Measurements from ENCODE around the gene COL5A2.

GRCh38 chr2:189188115-189188805 lies 8.7 kb upstream of the COL5A2 start:
- TF ChIP-seq CTCF (IDR thresholded peaks at IDR 0.05): no peak
- no peak for TF ChIP-seq POLR2A (IDR thresholded peaks at IDR 0.05)

Data from heart left ventricle (tissue), 13 donors.